Tibial artery (tissue), 4 donors: ENCODE data around the gene HMCN1.
A peak's percentile ranks its signal among the peaks of the same experiment; 100 is the strongest.

Experiments used
- DNase-seq, 2 donors: peaks; one replicate each; pipeline ENCODE4 v3.0.0-alpha.2; 2019
- H3K27ac ChIP-seq, 2 donors: fragments of 200-600 bp; sonication (generic) in 1 of 2; 1 replicate in 1 of 2; 2 replicates in 1 of 2; pipeline ENCODE4 v1.5.1; 2018 to 2019; ENCODE audit warnings: mild to moderate bottlenecking in 1 of 2
- H3K27me3 ChIP-seq, 2 donors: fragments of 200-600 bp; sonication (generic) in 1 of 2; one replicate each; pipeline versions ENCODE4 v1.5.1 to v1.6.0; 2016 to 2019
- H3K36me3 ChIP-seq, 3 donors: fragments of 200-600 bp; sonication (generic) in 2 of 3; one replicate each; pipeline ENCODE4 v1.5.1; 2016 to 2019; ENCODE audit warnings: mild to moderate bottlenecking in 2 of 3
- H3K4me1 ChIP-seq, 4 donors: fragments of 200-600 bp; sonication (generic) in 2 of 4; 1 replicate in 3 of 4; 2 replicates in 1 of 4; pipeline ENCODE4 v1.5.1; 2016 to 2019
- H3K4me3 ChIP-seq, 2 donors: fragments of 200-600 bp; sonication (generic) in 1 of 2; 1 replicate in 1 of 2; 2 replicates in 1 of 2; pipeline ENCODE4 v1.5.1; 2018 to 2019; ENCODE audit warnings: mild to moderate bottlenecking in 2 of 2
- H3K9me3 ChIP-seq, 3 donors: fragments of 200-600 bp; sonication (generic) in 1 of 3; one replicate each; pipeline ENCODE4 v1.5.1; 2016 to 2019
- CTCF ChIP-seq, 2 experiments: fragments of 200-600 bp in 1 of 2; fragments of 450-650 bp in 1 of 2; IDR thresholded peaks; one replicate each; pipeline ENCODE4 v1.5.1; 2017 to 2019; ENCODE audit warnings: antibody characterized with exemption in 2 of 2, mild to moderate bottlenecking in 1 of 2, moderate library complexity in 1 of 2
- intact Hi-C: fragments of 100-400 bp; cut with DNase I; formaldehyde crosslinking; loops from one replicate; pipeline ENCODE4 v1.15.0; 2023; ENCODE audit warnings: low total_unique reads

The HMCN1 gene

GRCh38 chr1:185741551-185741950, 7.4 kb downstream of the HMCN1 start:
- H3K27me3 ChIP-seq = no peaks in the 10 kb centered on the region
- intact Hi-C loops = no loop called here
- DNase-seq = no peak
- H3K36me3 ChIP-seq = no peaks in the 10 kb centered on the region
- no peaks in the 10 kb centered on the region for H3K4me1 ChIP-seq
- no peaks in the 10 kb centered on the region for H3K9me3 ChIP-seq
- no peak for TF ChIP-seq CTCF (IDR thresholded peaks at IDR 0.05)
- no peak overlapping the region for H3K4me3 ChIP-seq
- H3K27ac ChIP-seq = no peak overlapping the region

GRCh38 chr1:185742403-185742802, 8.2 kb downstream of the HMCN1 start:
- H3K36me3 ChIP-seq = no peaks in the 10 kb centered on the region
- no peaks in the 10 kb centered on the region for H3K4me1 ChIP-seq
- H3K27me3 ChIP-seq = no peaks in the 10 kb centered on the region
- intact Hi-C loops = no loop called here
- DNase-seq = no peak
- H3K9me3 ChIP-seq = no peaks in the 10 kb centered on the region
- H3K4me3 ChIP-seq = no peak overlapping the region
- TF ChIP-seq CTCF (IDR thresholded peaks at IDR 0.05) = no peak
- H3K27ac ChIP-seq = no peak overlapping the region

GRCh38 chr1:185745165-185745564, 11.0 kb downstream of the HMCN1 start:
- Histone ChIP-seq H3K4me1 (no peaks in the 10 kb centered on the region), H3K4me3 (no peak overlapping the region), H3K36me3 (no peaks in the 10 kb centered on the region), H3K9me3 (no peaks in the 10 kb centered on the region), H3K27me3 (no peaks in the 10 kb centered on the region), H3K27ac (peak overlapping the region in 1 of 2 donors; percentile 53)
- intact Hi-C loops = no loop called here
- no peak for DNase-seq
- no peak for TF ChIP-seq CTCF (IDR thresholded peaks at IDR 0.05)

GRCh38 chr1:185759061-185759460, 24.9 kb downstream of the HMCN1 start:
- Histone ChIP-seq H3K9me3 (no peaks in the 10 kb centered on the region), H3K36me3 (no peaks in the 10 kb centered on the region), H3K27ac (no peak overlapping the region), H3K4me1 (no peaks in the 10 kb centered on the region), H3K27me3 (no peaks in the 10 kb centered on the region), H3K4me3 (no peak overlapping the region)
- TF ChIP-seq CTCF (IDR thresholded peaks at IDR 0.05) = no peak
- intact Hi-C loops = no loop called here
- DNase-seq = no peak

GRCh38 chr1:185761841-185762240, 27.6 kb downstream of the HMCN1 start:
- intact Hi-C loops = no loop called here
- Histone ChIP-seq H3K9me3 (no peaks in the 10 kb centered on the region), H3K4me3 (no peak overlapping the region), H3K4me1 (no peaks in the 10 kb centered on the region), H3K27me3 (no peaks in the 10 kb centered on the region), H3K27ac (no peak overlapping the region), H3K36me3 (no peaks in the 10 kb centered on the region)
- no peak for DNase-seq
- no peak for TF ChIP-seq CTCF (IDR thresholded peaks at IDR 0.05)

- Histone ChIP-seq H3K4me3 (no peak overlapping the region), H3K36me3 (no peaks in the 10 kb centered on the region), H3K27ac (no peak overlapping the region), H3K4me1 (no peaks in the 10 kb centered on the region), H3K27me3 (no peaks in the 10 kb centered on the region), H3K9me3 (no peaks in the 10 kb centered on the region)
- no peak for DNase-seq
- intact Hi-C loops = no loop called here
- no peak for TF ChIP-seq CTCF (IDR thresholded peaks at IDR 0.05)
Measured at GRCh38 chr1:185767508-185768120, 33.4 kb downstream of the HMCN1 start.
